Spleen (tissue), 13 donors: Measurements from ENCODE around the gene PHF21A. TPM values are rescaled to one million over a fixed set of nuclear protein-coding genes. Genes with fewer than 3 reads are reported as not detected.

Experiments
- DNase-seq: peaks from one replicate; pipeline ENCODE4 v3.0.0-alpha.2; 2020
- H3K27ac ChIP-seq, 8 donors: fragments of 200-600 bp; sonication (generic) in 7 of 8; 1 replicate in 4 of 8; 2 replicates in 4 of 8; pipeline versions ENCODE4 v1.5.0 to v1.8.0; 2016 to 2021; ENCODE audit warnings: inconsistent platforms in 4 of 8, mild to moderate bottlenecking in 4 of 8, moderate library complexity in 1 of 8
- H3K27me3 ChIP-seq, 7 donors: fragments of 200-600 bp; sonication (generic) in 6 of 7; replicated peaks in 1 of 7; 1 replicate in 4 of 7; 2 replicates in 3 of 7; pipeline versions ENCODE4 v1.5.0 to v1.8.0; 2016 to 2021; ENCODE audit warnings: inconsistent platforms in 3 of 7, mild to moderate bottlenecking in 1 of 7
- H3K36me3 ChIP-seq, 6 donors: fragments of 200-600 bp; sonication (generic) in 5 of 6; 1 replicate in 4 of 6; 2 replicates in 2 of 6; pipeline versions ENCODE4 v1.5.0 to v1.8.0; 2016 to 2021; ENCODE audit warnings: inconsistent platforms in 2 of 6
- H3K4me1 ChIP-seq, 6 donors: fragments of 200-600 bp; sonication (generic) in 5 of 6; 1 replicate in 3 of 6; 2 replicates in 3 of 6; pipeline versions ENCODE4 v1.5.0 to v1.8.0; 2016 to 2021; ENCODE audit warnings: inconsistent platforms in 3 of 6
- H3K4me3 ChIP-seq, 8 donors: fragments of 200-600 bp; sonication (generic) in 7 of 8; 1 replicate in 4 of 8; 2 replicates in 4 of 8; pipeline versions ENCODE4 v1.5.0 to v1.8.0; 2016 to 2021; ENCODE audit warnings: inconsistent platforms in 4 of 8, mild to moderate bottlenecking in 4 of 8, moderate library complexity in 2 of 8
- H3K9me3 ChIP-seq, 8 donors: fragments of 200-600 bp; sonication (generic) in 7 of 8; 1 replicate in 4 of 8; 2 replicates in 4 of 8; pipeline versions ENCODE4 v1.5.0 to v1.8.0; 2016 to 2021; ENCODE audit warnings: inconsistent platforms in 4 of 8
- POLR2A ChIP-seq, 3 donors: fragments of 450-650 bp; IDR thresholded peaks; one replicate each; pipeline ENCODE4 v1.5.1; 2017; ENCODE audit warnings: antibody characterized with exemption in 3 of 3, mild to moderate bottlenecking in 1 of 3
- POLR2AphosphoS5 ChIP-seq, 3 donors: sonication (generic); formaldehyde crosslinking; IDR thresholded peaks; one replicate each; pipeline ENCODE4 v1.5.1; 2017; ENCODE audit warnings: antibody characterized with exemption in 3 of 3
- WGBS, 5 donors: extraction: QIAGEN DNeasy Blood & Tissue Kit in 3 of 5; methylation state at CpG; one replicate each; pipeline versions ENCODE4 v1.1.5 to v1.1.7; 2013 to 2018; 5-methylcytosine and 5-hydroxymethylcytosine counted together
- intact Hi-C: fragments of 100-400 bp; cut with DNase I; formaldehyde crosslinking; loops from one replicate; pipeline ENCODE4 v1.15.0; 2023; ENCODE audit warnings: low total_unique reads
- long read RNA-seq, 2 donors: transcript quantifications; one replicate each; lab custom pipeline, GENCODE V29; 2026
- polyA plus RNA-seq, 3 donors: library from polyadenylated mRNA; stranded (reverse); fragments of 200-250 nt; gene quantifications; one replicate each; pipeline ENCODE4 v1.2.1, GENCODE V29; 2013
- total RNA-seq, 7 donors: library from RNA; depleted of rRNA in 3 of 7; stranded (reverse); fragments of >200 nt in 3 of 7; fragmentation: NEBNext Ultra II Directional in 4 of 7; extraction: Animal tissue kit (Norgen Biotek cat#: 25700) in 4 of 7; gene quantifications; one replicate each; pipeline versions ENCODE4 v1.1.0 to v1.2.1, GENCODE V29; 2016 to 2021
- TF ChIP-seq, protein P1 (sequence below), 11 experiments: fragments of 200-600 bp in 7 of 11; fragments of 450-650 bp in 4 of 11; sonication (generic) in 4 of 11; IDR thresholded peaks in 8 of 11; conservative IDR thresholded peaks in 3 of 11; 1 replicate in 7 of 11; 2 replicates in 4 of 11; pipeline versions ENCODE4 v1.4.0 to v1.8.0; 2016 to 2021; ENCODE audit warnings: antibody characterized with exemption in 11 of 11, inconsistent platforms in 4 of 11, mild to moderate bottlenecking in 1 of 11
- donor health status: healthy with polysubstance abuse.
- donor health status: DM: no; HTN: no; CAD: no; lungs with moderate emphysema.
- donor health status: DM: no; HTN: no; CAD: no.
- donor health status: Bipolar disorder and iron deficiency.
- donor health status: healthy.
- donor health status: DM: no; HTN: no; CAD: no.
- donor health status: DM: yes; HTN: yes; CAD: no.

Gene PHF21A
- total RNA-seq (100 to 1,000 TPM in 2 of 7 donors, 10 to 100 TPM in 5; 74.0 to 110 (median 85.3) TPM), polyA plus RNA-seq (10 to 100 TPM in 2 of 3 donors, 1 to 10 TPM in 1; 9.2 to 22.0 (median 12.4) TPM)
- long read RNA-seq, donor 1, partial matches to known transcripts: 0 of 1 reads
- long read RNA-seq, donor 1, other reads (novel, unspliced or antisense): 0 of 1 reads
- long read RNA-seq, donor 2, full-length matches to known transcripts: 1 of 1 reads
- long read RNA-seq, donor 2, partial matches to known transcripts: 0 of 1 reads
- long read RNA-seq, donor 2, other reads (novel, unspliced or antisense): 0 of 1 reads

GRCh38 chr11:46121301-46121723 lies at the start of gene PHF21A:
Gene PHF21A, minus strand, starts transcription at chr11:46121454. Its CDS starts 37,235 bp downstream, at chr11:46084219.
- intact Hi-C loops: loop anchor here (10.0 kb wide), 1 partner anchor 113 kb away; no protein-coding TSS in a partner anchor
- peak within 1 kb of the TSS; percentile 69 to 99 (median 87) for H3K4me3 ChIP-seq
- 0 to 1% (median 0%) methylated on average over 3 to 52 of the region's 52 CpGs for WGBS, 5 donors

DNA sequence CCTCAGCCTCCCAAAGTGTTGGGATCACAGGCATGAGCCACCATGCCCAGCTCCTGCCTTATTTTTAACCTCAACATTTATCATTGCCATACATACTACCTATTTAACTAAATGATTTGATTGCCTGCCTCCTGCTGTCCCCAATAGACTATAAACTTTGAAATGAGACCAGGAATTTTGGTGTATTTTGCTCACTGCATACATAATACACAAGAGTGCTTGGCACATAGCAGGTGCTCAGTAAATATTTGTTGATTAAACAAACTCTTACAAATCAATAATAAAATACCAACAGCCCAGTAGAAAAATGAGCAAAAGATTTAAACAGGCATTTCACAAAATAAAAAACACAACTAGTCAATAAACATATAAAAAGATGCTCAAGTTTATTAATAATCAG lies 49.5 kb upstream of the PHF21A start:
- no peaks in the 10 kb centered on the region for H3K36me3 ChIP-seq
- H3K27ac ChIP-seq: no peak overlapping the region
- no peaks in the 10 kb centered on the region for H3K4me1 ChIP-seq
- H3K4me3 ChIP-seq: no peak overlapping the region
- H3K9me3 ChIP-seq: no peaks in the 10 kb centered on the region
- TF ChIP-seq POLR2AphosphoS5 (IDR thresholded peaks at IDR 0.05) (no peak), POLR2A (IDR thresholded peaks at IDR 0.05) (no peak)
- TF ChIP-seq, protein P1, sequence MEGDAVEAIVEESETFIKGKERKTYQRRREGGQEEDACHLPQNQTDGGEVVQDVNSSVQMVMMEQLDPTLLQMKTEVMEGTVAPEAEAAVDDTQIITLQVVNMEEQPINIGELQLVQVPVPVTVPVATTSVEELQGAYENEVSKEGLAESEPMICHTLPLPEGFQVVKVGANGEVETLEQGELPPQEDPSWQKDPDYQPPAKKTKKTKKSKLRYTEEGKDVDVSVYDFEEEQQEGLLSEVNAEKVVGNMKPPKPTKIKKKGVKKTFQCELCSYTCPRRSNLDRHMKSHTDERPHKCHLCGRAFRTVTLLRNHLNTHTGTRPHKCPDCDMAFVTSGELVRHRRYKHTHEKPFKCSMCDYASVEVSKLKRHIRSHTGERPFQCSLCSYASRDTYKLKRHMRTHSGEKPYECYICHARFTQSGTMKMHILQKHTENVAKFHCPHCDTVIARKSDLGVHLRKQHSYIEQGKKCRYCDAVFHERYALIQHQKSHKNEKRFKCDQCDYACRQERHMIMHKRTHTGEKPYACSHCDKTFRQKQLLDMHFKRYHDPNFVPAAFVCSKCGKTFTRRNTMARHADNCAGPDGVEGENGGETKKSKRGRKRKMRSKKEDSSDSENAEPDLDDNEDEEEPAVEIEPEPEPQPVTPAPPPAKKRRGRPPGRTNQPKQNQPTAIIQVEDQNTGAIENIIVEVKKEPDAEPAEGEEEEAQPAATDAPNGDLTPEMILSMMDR (IDR thresholded peaks at IDR 0.05 in 8 of 11, conservative IDR thresholded peaks at IDR 0.05 in 3 of 11): no peak
- peaks cover 0 to 7% (median 0%) of the 10 kb centered on the region in 7 donors for H3K27me3 ChIP-seq
- intact Hi-C loops: no loop called here
- DNase-seq: no peak

More at GRCh38 chr11:46121301-46121723, at the start of gene PHF21A:
- peak within 1 kb of the TSS; percentile 82 to 98 (median 96) for H3K27ac ChIP-seq
- peak; percentile 98 for DNase-seq
- no peaks in the 10 kb centered on the region for H3K9me3 ChIP-seq
- H3K36me3 ChIP-seq: no peaks in the 10 kb centered on the region
- TF ChIP-seq POLR2AphosphoS5 (IDR thresholded peaks at IDR 0.05) (peak; percentile 86 to 91 (median 89)), POLR2A (IDR thresholded peaks at IDR 0.05) (peak in 2 of 3 donors; percentile 50 to 64)
- TF ChIP-seq, protein P1 (IDR thresholded peaks at IDR 0.05 in 8 of 11, conservative IDR thresholded peaks at IDR 0.05 in 3 of 11): no peak
- no peaks in the 10 kb centered on the region for H3K27me3 ChIP-seq
- H3K4me1 ChIP-seq: peaks cover 27 to 45% (median 40%) of the 10 kb centered on the region in 6 donors

DNA sequence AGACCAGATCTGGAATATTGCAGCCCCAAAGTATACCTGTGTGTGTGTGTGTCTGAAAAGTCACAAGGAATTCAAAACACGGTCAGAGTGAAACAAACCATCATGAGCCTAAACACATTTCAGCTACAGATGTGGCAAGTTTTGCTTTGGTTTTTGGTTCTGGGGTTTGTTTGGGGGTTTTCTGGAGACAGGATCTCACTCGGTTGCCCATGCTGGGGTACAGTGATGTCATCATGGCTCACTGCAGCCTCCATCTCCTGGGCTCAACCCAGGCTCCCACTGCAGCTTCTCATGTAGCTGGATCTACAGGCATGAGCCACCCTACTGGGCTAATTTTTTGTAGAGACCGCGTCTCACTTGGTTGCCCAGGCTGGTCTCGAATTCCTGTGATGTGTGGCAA lies 41.4 kb upstream of the PHF21A start:
- no peak for DNase-seq
- TF ChIP-seq, protein P1 (IDR thresholded peaks at IDR 0.05 in 8 of 11, conservative IDR thresholded peaks at IDR 0.05 in 3 of 11): no peak
- TF ChIP-seq POLR2AphosphoS5 (IDR thresholded peaks at IDR 0.05) (no peak), POLR2A (IDR thresholded peaks at IDR 0.05) (no peak)
- Histone ChIP-seq H3K4me1 (no peaks in the 10 kb centered on the region), H3K4me3 (no peak overlapping the region), H3K27ac (no peak overlapping the region), H3K9me3 (no peaks in the 10 kb centered on the region), H3K27me3 (peaks cover 0 to 35% (median 9%) of the 10 kb centered on the region in 7 donors), H3K36me3 (no peaks in the 10 kb centered on the region)
- intact Hi-C loops: no loop called here
- WGBS, 5 donors: 66 to 89% (median 77%) methylated on average over 5 of the region's 5 CpGs

- H3K27ac ChIP-seq: no peak overlapping the region
- intact Hi-C loops: no loop called here
- no peaks in the 10 kb centered on the region for H3K36me3 ChIP-seq
- peaks cover 0 to 35% (median 9%) of the 10 kb centered on the region in 7 donors for H3K27me3 ChIP-seq
- H3K4me1 ChIP-seq: no peaks in the 10 kb centered on the region
- TF ChIP-seq, protein P1 (IDR thresholded peaks at IDR 0.05 in 8 of 11, conservative IDR thresholded peaks at IDR 0.05 in 3 of 11): no peak
- TF ChIP-seq POLR2A (IDR thresholded peaks at IDR 0.05): no peak
- TF ChIP-seq POLR2AphosphoS5 (IDR thresholded peaks at IDR 0.05): no peak
- no peak for DNase-seq
- 72 to 94% (median 92%) methylated on average over 7 of the region's 7 CpGs for WGBS, 5 donors
- H3K9me3 ChIP-seq: no peaks in the 10 kb centered on the region
- no peak overlapping the region for H3K4me3 ChIP-seq
Measured at GRCh38 chr11:46161201-46161600, 39.9 kb upstream of the PHF21A start.
